ENCODE measurements around the gene LCN15.
"Not testable (repeated sequence)": the region's sequence is repeated elsewhere in the genome, so short reads cannot be mapped to it uniquely, and the experiment has no call there.

Gene LCN15

DNA sequence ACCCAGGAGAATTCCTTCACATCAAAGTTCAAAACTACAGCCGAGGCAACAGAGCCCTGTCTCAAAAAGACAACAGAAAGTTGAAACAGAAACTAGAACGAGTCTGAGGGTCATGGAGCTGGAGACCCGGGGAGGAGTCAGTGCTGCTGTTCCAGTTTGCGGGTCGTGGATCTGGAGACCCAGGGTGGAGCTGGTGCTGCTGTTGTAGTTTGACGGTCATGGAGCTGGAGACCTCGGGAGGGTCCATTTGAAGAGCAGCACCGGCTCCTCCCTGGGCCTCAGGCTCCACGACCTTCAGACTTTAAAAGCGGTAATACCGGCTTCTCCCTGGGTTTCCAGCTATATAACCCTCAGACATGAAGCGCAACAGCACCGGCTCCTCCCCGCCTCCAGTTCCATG lies 13.0 kb upstream of the LCN15 start:
- no peak for DNase-seq (ENCODE audit: low read depth)
- H3K4me3 ChIP-seq (ENCODE audit: low read depth, low read length): no peak overlapping the region

DNA sequence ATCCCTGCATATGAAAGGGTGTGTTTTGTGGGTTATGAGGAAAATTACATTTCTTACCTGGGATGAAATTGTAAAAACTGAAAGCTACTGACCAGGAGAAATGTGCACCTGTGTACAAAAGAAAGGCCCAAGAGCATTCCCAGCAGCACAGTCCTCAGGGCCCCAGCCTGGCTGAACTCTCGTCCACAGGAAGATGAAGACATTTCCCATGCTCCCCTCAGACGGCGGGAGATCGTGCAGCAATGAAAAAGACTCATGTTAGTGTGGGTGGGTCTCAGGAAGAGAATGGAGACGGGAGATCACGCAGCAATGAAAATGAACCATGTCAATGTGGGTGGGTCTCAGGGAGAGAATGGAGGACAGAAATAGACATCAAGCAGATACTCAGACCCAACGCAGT lies 12.6 kb upstream of the LCN15 start:
- H3K4me3 ChIP-seq (ENCODE audit: low read depth, low read length): no peak overlapping the region
- DNase-seq (ENCODE audit: low read depth): no peak

DNA sequence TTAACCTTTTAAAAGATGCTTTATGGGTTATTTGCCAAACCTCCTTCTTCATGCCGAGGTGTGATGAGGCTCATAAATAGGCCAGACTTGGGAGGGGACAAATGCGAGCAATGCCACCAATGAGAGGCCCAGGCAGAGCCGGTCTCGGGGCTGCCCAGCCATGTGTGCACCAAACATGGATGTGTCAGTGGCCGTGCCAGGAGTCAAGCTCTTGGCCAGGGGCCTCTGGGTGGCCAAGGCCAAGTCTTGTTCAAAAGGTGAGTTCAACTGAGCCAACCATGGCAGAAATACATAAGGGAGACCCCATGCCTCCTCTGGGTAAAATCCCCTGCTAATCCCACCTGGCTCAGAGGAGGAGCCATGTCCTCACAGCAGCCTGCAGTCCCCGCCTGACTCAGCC lies 10.9 kb upstream of the LCN15 start:
- no peak for DNase-seq (ENCODE audit: low read depth)
- H3K4me3 ChIP-seq (ENCODE audit: low read depth, low read length): no peak overlapping the region

DNA sequence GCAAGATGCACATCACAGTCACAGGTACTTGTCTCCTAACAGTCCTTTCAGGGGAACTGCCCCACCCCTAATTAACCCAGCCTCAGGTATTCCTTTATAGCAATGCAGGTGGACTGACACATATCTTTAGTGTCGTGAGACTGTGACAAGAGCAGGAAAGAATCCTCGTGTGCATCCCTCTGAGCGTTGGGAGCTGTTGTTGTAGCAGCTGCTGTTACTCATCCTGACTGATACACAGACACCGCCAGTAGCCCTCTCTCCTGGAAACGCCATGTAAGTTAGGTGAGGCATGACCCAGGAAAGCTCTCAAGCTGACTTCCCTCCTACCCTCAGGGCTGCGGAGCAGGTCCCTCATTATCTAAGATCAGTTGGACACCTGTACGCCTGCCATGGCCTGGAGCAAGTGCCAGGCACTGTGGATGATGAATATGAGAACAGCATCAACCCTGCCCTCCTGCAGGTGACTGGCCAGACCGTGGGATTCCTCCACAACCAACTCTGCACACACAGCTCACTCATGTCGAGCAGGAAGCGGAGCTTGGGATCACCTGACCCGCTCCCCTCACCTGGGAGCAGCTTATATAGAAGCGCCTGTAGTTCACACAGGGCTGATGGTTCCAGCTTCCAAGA lies 10.2 kb upstream of the LCN15 start:
- DNase-seq (ENCODE audit: low read depth): no peak
- no peak overlapping the region for H3K4me3 ChIP-seq (ENCODE audit: low read depth, low read length)

- no peak overlapping the region for H3K4me3 ChIP-seq (ENCODE audit: low read depth, low read length)
- DNase-seq (ENCODE audit: low read depth): no peak
These were observed 9.2 kb upstream of the LCN15 start for GRCh38 chr9:136773386-136774044.

DNA sequence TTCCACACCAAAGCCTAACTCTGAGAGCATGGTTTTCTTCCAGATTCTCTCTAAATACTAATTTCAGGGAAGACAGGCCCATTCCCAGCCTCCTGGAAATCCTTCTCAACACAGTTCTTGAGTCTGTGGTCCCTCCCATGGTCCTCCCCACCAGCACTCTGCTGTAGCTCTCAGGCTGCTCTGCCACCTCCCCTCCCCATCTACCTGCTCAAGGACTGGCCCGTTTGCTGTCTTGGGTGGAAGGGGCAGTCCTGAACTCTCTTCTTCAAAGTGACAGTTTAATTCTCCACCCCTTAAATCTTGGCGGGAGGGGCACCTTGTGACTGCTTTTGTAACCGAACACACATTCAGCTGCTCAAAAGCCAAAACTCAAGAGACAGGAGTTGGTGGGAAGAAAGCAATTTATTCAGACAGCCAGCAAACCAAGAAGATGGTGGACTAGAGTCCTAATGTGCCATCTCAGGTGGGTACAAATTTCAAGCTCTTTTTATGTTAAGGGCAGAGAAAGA lies 7.6 kb upstream of the LCN15 start:
- no peak for DNase-seq (ENCODE audit: low read depth)
- no peak overlapping the region for H3K4me3 ChIP-seq (ENCODE audit: low read depth, low read length)

GRCh38 chr9:136769710-136770191 lies 5.4 kb upstream of the LCN15 start:
- H3K4me3 ChIP-seq (ENCODE audit: low read depth, low read length): no peak overlapping the region
- DNase-seq (ENCODE audit: low read depth): no peak

- not testable (repeated sequence) for DNase-seq (ENCODE audit: low read depth); H3K4me3 ChIP-seq (ENCODE audit: low read depth, low read length)
These were observed 2.2 kb upstream of the LCN15 start for GRCh38 chr9:136766410-136767120.

DNA sequence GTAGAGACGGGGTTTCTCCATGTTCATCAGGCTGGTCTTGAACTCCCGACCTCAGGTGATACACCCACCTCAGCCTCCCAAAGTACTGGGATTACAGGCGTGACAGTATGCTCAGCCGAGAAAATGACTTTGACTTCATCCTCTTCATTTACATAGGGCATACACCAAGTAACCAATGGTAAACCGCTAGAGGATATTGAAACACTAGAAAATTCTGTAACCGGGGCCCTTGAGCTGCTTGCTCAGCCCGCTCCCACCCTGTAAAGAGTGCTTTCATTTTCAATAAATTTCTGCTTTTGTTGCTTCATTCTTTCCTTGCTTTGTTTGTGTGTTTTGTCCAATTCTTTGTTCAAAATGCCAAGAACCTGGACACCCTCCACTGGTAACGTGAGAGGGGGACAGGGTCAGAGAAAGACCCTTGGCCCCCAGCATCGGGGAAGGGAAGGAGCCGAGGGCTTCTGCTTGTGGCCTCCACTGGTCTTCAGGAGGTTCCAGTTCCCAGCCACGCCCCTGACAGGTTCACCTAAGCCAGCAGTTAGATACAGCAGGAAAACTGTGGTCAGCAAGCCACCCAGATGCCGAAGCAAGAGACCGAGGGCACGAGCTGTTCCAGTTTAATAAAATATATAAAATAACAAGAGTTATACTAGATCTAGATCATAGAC lies 1.6 kb upstream of the LCN15 start:
- not testable (repeated sequence) for H3K4me3 ChIP-seq (ENCODE audit: low read depth, low read length); DNase-seq (ENCODE audit: low read depth)

DNA sequence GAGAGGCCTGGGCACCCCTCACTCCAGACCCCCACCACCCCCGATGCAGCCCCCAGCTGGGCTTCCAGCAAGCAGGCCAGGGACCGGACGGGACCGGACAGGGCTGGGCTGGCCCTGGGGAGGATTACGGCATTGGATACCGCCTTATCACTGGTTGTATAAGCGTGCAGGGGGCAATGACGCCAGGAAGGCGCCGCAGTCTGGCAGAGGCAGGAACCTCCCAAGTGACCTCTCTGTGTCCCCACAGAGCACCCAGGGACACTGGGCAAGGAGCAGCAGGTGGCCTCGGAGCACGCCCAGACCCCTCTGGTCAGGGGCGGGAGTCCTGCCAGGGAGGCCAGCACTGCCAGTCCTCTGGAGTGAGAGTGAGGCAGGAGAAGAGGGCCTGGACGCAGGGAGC lies 723 bp upstream of the LCN15 start:
- DNase-seq (ENCODE audit: low read depth): no peak
- no peak overlapping the region for H3K4me3 ChIP-seq (ENCODE audit: low read depth, low read length)

GRCh38 chr9:136763649-136764035 lies 676 bp downstream of the LCN15 start:
- no peak for DNase-seq (ENCODE audit: low read depth)
- no peak overlapping the region for H3K4me3 ChIP-seq (ENCODE audit: low read depth, low read length)

DNA sequence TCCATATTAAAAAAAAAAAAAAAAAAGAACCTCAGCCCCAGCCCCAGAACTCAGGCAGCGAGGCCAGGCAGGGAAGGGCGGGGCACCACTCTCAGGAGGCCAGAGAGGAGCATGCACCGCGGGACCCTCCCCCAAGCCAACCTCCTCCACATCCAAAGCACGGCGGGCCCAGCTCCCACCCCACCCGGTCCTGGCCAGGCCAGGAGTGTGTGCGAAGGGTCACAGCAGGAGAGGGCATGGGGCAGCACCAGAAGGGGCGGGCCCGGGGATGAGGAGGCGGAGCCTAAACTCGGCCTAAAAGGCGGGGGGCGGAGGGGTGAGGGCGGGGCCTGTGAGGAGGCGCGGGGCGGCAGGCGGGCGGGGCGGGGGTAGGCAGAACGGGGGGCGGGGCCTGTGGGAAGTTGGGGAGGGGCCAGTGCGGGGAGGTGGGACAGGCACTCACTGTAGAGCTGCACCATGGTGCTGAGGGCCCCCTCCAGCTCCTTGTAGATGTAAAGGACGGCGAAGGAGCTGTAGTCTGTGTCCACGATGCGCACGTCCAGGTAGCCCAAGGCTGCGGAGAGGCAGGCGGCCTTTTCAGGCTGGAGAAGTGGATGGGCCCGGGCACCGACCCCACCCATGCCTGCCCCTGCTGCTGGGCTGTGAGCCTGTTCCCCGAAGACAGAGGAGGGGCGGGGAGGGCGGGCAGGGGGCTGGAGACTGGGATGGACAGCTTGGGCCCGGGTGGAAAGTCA lies 1.2 kb downstream of the LCN15 start:
- DNase-seq (ENCODE audit: low read depth): no peak

GRCh38 chr9:136762221-136762691 lies 2.1 kb downstream of the LCN15 start:
- H3K4me3 ChIP-seq (ENCODE audit: low read depth, low read length): no peak overlapping the region
- no peak for DNase-seq (ENCODE audit: low read depth)

More for the DNA sequence above, 1.2 kb downstream of the LCN15 start:
- no peak overlapping the region for H3K4me3 ChIP-seq (ENCODE audit: low read depth, low read length)

DNA sequence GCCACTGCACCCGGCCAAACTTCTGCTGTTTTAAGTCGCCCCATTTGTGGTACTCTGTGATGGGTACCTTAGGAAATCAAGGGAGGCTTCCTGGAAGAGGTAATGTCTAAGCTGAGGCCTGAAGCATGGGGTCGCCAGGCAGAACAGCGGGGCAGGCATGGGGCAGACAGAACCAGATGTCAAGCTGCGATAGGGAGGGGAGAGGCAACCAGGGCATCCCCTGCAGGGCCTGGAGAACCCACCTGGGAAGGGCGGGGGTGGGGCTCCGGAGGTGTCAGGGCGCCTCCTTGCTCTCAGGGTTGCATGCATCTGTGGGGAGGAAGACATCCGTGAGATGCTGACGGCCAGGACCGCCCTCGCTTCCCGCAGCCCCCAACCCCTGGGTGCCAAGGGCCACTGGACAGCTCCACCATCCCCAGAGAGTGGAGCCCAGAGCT lies 2.8 kb downstream of the LCN15 start:
- no peak overlapping the region for H3K4me3 ChIP-seq (ENCODE audit: low read depth, low read length)
- no peak for DNase-seq (ENCODE audit: low read depth)

GRCh38 chr9:136760834-136761544 lies 3.3 kb downstream of the LCN15 start:
- not testable (repeated sequence) for H3K4me3 ChIP-seq (ENCODE audit: low read depth, low read length)
- DNase-seq (ENCODE audit: low read depth): peak; percentile 4

GRCh38 chr9:136760424-136760823 lies 3.9 kb downstream of the LCN15 start:
- H3K4me3 ChIP-seq (ENCODE audit: low read depth, low read length): no peak overlapping the region
- DNase-seq (ENCODE audit: low read depth): no peak

DNA sequence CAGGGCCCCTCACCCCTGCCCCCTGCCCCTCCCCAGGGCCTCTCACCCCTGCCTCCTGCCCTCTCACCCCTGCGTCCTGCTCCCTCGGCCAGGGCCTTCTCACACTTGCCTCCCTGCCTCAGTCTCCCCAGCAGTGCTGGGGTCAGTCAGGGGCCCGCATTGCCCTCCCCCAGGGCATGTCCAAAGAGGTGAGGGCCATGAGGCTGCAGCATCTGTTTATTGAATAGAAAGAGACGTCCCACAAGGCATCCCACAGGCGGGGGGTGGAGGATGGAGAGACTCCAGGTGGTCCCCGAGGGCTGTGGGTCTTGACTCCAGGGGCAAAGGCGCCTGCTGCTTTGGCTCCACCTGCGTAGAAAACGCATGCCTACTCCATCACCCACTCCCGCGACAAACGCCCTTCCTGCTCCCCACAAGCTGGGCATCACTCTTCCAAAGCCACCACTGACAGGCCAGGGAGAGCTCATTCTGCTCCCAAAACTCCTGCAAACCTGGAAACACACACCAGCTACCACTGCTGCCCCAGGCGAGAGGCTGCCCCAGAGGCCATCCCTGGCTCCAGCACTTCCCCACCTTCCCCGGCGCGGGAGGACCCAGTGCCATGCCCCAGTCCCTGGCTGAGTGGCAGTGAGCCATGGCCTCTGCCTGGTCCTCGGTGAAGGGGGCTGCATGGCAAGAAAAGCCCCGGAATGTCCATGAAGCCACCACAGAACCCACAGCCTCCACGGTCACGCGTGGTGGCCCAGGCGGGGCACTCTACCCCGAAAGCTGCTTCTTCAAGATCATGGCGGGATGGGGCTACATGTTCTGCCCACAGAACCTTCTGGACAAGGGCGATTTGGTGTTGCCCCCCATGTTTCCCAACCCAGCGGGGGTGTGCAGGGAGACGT lies 4.6 kb downstream of the LCN15 start:
- DNase-seq (ENCODE audit: low read depth): no peak
- no peak overlapping the region for H3K4me3 ChIP-seq (ENCODE audit: low read depth, low read length)

- no peak for DNase-seq (ENCODE audit: low read depth)
- H3K4me3 ChIP-seq (ENCODE audit: low read depth, low read length): no peak overlapping the region
These were observed 5.3 kb downstream of the LCN15 start for GRCh38 chr9:136759001-136759400.
